DOHH2 (cell line): Measurements from ENCODE around the gene SULT1B1.

ENCODE experiments used
- H3F3A ChIP-seq: fragments of 200-600 bp; sonication (generic), shearing (Covaris generic); 2 replicates; pipeline ENCODE4 v1.6.0; 2016; ENCODE audit warnings: antibody characterized with exemption, mild to moderate bottlenecking; ENCODE audit not compliant: control insufficient read depth, insufficient read depth
- H3K27ac ChIP-seq: fragments of 200-600 bp; sonication (generic); 2 replicates; pipeline ENCODE4 v1.5.1; 2014; ENCODE audit warnings: low read depth, mild to moderate bottlenecking, low read length, moderate library complexity
- H3K27me3 ChIP-seq: fragments of 200-600 bp; sonication (generic); 2 replicates; pipeline ENCODE4 v1.6.1; 2014; ENCODE audit warnings: mild to moderate bottlenecking, low read length, mixed read lengths; ENCODE audit not compliant: control insufficient read depth
- H3K36me3 ChIP-seq: fragments of 200-600 bp; sonication (generic); 2 replicates; pipeline ENCODE4 v1.6.1; 2014; ENCODE audit warnings: mild to moderate bottlenecking, low read length, moderate library complexity, mixed read lengths; ENCODE audit not compliant: control insufficient read depth
- H3K4me1 ChIP-seq: fragments of 200-600 bp; sonication (generic); 2 replicates; pipeline ENCODE4 v1.6.1; 2014; ENCODE audit warnings: mild to moderate bottlenecking, low read length, mixed read lengths; ENCODE audit not compliant: control insufficient read depth
- H3K4me2 ChIP-seq: fragments of 200-600 bp; sonication (generic); 2 replicates; pipeline ENCODE4 v1.6.0; 2014; ENCODE audit warnings: mild to moderate bottlenecking, low read length, moderate library complexity
- H3K4me3 ChIP-seq: fragments of 200-600 bp; sonication (generic); 2 replicates; pipeline ENCODE4 v1.5.1; 2014; ENCODE audit warnings: mild to moderate bottlenecking, low read length, mixed read lengths
- H3K79me2 ChIP-seq: fragments of 200-600 bp; sonication (generic); 2 replicates; pipeline ENCODE4 v1.6.1; 2014; ENCODE audit warnings: mild to moderate bottlenecking, low read length, mixed read lengths; ENCODE audit not compliant: control insufficient read depth
- H3K9me2 ChIP-seq: fragments of 200-600 bp; sonication (generic); replicated peaks from 2 replicates; pipeline ENCODE4 v1.6.1; 2014; ENCODE audit warnings: mild to moderate bottlenecking, low read length, mixed read lengths; ENCODE audit not compliant: control insufficient read depth
- H3K9me3 ChIP-seq: fragments of 200-600 bp; sonication (generic); 2 replicates; pipeline ENCODE4 v1.6.1; 2014; ENCODE audit warnings: antibody characterized with exemption, low read length, mixed read lengths; ENCODE audit not compliant: control insufficient read depth, insufficient read depth
- H4K20me1 ChIP-seq: fragments of 200-600 bp; sonication (generic); 2 replicates; pipeline ENCODE4 v1.6.0; 2014; ENCODE audit warnings: low read depth, mild to moderate bottlenecking, antibody characterized with exemption, low read length, moderate library complexity; ENCODE audit not compliant: control insufficient read depth, insufficient read depth
- EZH2phosphoT487 ChIP-seq: fragments of 200-600 bp; sonication (generic); IDR thresholded peaks from 2 replicates; pipeline ENCODE4 v1.6.1; 2017; ENCODE audit warnings: borderline replicate concordance, mild to moderate bottlenecking, antibody characterized with exemption, low read length, moderate library complexity, mixed read lengths
- TF ChIP-seq, protein P1 (sequence below): fragments of 200-600 bp; sonication (generic); IDR thresholded peaks from one replicate; pipeline ENCODE4 v1.5.1; 2014; ENCODE audit warnings: antibody characterized with exemption, mild to moderate bottlenecking, low read depth, low read length; ENCODE audit not compliant: poor library complexity, severe bottlenecking

SULT1B1 gene

DNA sequence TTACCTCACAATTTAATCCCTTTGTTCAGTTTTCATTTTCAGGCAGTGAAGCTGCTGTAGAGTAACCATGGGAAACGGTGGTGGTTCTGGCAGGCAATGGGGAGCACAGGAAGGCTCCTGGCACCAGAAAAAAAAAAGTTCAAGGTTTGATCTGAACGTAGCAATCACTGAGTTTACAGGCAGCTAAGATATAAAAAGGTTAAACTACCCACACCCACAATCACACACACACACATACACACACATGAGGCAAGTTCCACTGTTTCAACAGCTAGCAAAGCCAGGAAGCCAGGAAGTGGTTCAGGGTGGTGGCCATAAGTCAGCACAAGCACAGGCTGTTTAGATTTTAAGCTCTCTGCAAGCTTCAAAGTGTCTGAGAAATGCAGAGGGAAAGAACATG, at the start of gene SULT1B1:
SULT1B1 (minus strand) TSS at position 166 of the 400 bp plus-strand sequence. CDS start 5,403 bp downstream, outside the sequence.
- Histone ChIP-seq H3K27me3 (no peaks in the 10 kb centered on the region), H3K79me2 (no peaks in the 10 kb centered on the region), H3K4me1 (peaks cover 7% of the 10 kb centered on the region; the same call in 1 of the 2 replicates), H3K9me3 (no peaks in the 10 kb centered on the region), H4K20me1 (no peaks in the 10 kb centered on the region), H3K36me3 (no peaks in the 10 kb centered on the region), H3K4me2 (no peak within 1 kb of the TSS; the same call in 1 of the 2 replicates), H3K4me3 (no peak within 1 kb of the TSS), H3F3A (no peaks in the 10 kb centered on the region), H3K27ac (no peak within 1 kb of the TSS), H3K9me2 (no peaks in the 10 kb centered on the region)
- no peak for TF ChIP-seq EZH2phosphoT487
- TF ChIP-seq, protein P1, sequence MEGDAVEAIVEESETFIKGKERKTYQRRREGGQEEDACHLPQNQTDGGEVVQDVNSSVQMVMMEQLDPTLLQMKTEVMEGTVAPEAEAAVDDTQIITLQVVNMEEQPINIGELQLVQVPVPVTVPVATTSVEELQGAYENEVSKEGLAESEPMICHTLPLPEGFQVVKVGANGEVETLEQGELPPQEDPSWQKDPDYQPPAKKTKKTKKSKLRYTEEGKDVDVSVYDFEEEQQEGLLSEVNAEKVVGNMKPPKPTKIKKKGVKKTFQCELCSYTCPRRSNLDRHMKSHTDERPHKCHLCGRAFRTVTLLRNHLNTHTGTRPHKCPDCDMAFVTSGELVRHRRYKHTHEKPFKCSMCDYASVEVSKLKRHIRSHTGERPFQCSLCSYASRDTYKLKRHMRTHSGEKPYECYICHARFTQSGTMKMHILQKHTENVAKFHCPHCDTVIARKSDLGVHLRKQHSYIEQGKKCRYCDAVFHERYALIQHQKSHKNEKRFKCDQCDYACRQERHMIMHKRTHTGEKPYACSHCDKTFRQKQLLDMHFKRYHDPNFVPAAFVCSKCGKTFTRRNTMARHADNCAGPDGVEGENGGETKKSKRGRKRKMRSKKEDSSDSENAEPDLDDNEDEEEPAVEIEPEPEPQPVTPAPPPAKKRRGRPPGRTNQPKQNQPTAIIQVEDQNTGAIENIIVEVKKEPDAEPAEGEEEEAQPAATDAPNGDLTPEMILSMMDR: no peak

DNA sequence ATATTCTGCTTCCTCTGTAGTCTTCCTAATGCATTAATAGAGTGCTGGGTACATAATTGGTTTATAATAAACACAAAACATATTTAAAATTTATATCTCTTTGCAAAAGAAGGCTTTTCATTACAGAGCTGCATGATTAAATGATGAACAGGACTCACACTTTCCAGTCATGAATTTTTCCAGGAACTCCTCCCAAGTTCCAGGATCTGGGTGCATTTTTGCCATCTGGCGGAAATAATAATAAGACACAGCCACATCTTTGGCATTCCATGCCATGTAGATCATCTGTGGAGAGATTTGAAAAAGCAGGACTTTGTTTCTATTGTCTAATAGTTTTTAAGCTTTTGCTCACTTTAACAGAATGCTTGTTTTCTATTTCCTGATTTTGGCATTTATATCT, 40.2 kb upstream of the SULT1B1 start:
- no peak for TF ChIP-seq EZH2phosphoT487
- TF ChIP-seq, protein P1: no peak
- no peaks in the 10 kb centered on the region for H3F3A ChIP-seq
- no peaks in the 10 kb centered on the region for H4K20me1 ChIP-seq
- H3K4me3 ChIP-seq: no peak overlapping the region
- no peaks in the 10 kb centered on the region for H3K27me3 ChIP-seq
- no peak overlapping the region for H3K27ac ChIP-seq
- no peak overlapping the region for H3K4me2 ChIP-seq
- H3K4me1 ChIP-seq: no peaks in the 10 kb centered on the region
- no peaks in the 10 kb centered on the region for H3K36me3 ChIP-seq
- no peaks in the 10 kb centered on the region for H3K9me3 ChIP-seq
- H3K9me2 ChIP-seq: no peaks in the 10 kb centered on the region
- no peaks in the 10 kb centered on the region for H3K79me2 ChIP-seq

- H3K4me3 ChIP-seq: no peak overlapping the region
- TF ChIP-seq EZH2phosphoT487: no peak
- TF ChIP-seq, protein P1: no peak
- no peak overlapping the region for H3K4me2 ChIP-seq
- H3K27ac ChIP-seq: no peak overlapping the region
- H3F3A ChIP-seq: no peaks in the 10 kb centered on the region
- no peaks in the 10 kb centered on the region for H3K9me2 ChIP-seq
- H3K79me2 ChIP-seq: no peaks in the 10 kb centered on the region
- H4K20me1 ChIP-seq: no peaks in the 10 kb centered on the region
- no peaks in the 10 kb centered on the region for H3K4me1 ChIP-seq
- H3K27me3 ChIP-seq: no peaks in the 10 kb centered on the region
- no peaks in the 10 kb centered on the region for H3K36me3 ChIP-seq
- H3K9me3 ChIP-seq: no peaks in the 10 kb centered on the region
Observed at GRCh38 chr4:69799337-69799736, 38.9 kb upstream of the SULT1B1 start.
